ENCODE results near the gene LAMA3.
A peak's percentile ranks its signal among the peaks of the same experiment; 100 is the strongest.

LAMA3 gene

GRCh38 chr18:23902396-23902795, 213.1 kb downstream of the LAMA3 start:
- no peak for DNase-seq (ENCODE audit: low read depth)

GRCh38 chr18:23903971-23904370, 214.7 kb downstream of the LAMA3 start:
- no peak for DNase-seq (ENCODE audit: low read depth)

GRCh38 chr18:23906658-23907057, 217.4 kb downstream of the LAMA3 start:
- DNase-seq (ENCODE audit: low read depth) = no peak

GRCh38 chr18:23908827-23909226, 219.6 kb downstream of the LAMA3 start:
- no peak for DNase-seq (ENCODE audit: low read depth)

GRCh38 chr18:23910032-23910431, 220.8 kb downstream of the LAMA3 start:
- no peak for DNase-seq (ENCODE audit: low read depth)

- peak; percentile 43 for DNase-seq (ENCODE audit: low read depth)
These were observed 223.1 kb downstream of the LAMA3 start for GRCh38 chr18:23912356-23912755.

GRCh38 chr18:23916338-23916737, 227.1 kb downstream of the LAMA3 start:
- no peak for DNase-seq (ENCODE audit: low read depth)

GRCh38 chr18:23918395-23919032, 229.3 kb downstream of the LAMA3 start:
- DNase-seq (ENCODE audit: low read depth) = no peak

- DNase-seq (ENCODE audit: low read depth) = no peak
These were observed 230.8 kb downstream of the LAMA3 start for GRCh38 chr18:23920054-23920453.

GRCh38 chr18:23921716-23922285, 232.5 kb downstream of the LAMA3 start:
- DNase-seq (ENCODE audit: low read depth) = no peak

GRCh38 chr18:23922939-23923338, 233.7 kb downstream of the LAMA3 start:
- DNase-seq (ENCODE audit: low read depth) = no peak

GRCh38 chr18:23924813-23925212, 235.6 kb downstream of the LAMA3 start:
- DNase-seq (ENCODE audit: low read depth) = peak; percentile 57

GRCh38 chr18:23926571-23926970, 237.3 kb downstream of the LAMA3 start:
- no peak for DNase-seq (ENCODE audit: low read depth)

- DNase-seq (ENCODE audit: low read depth) = no peak
These were observed 238.8 kb downstream of the LAMA3 start for GRCh38 chr18:23927821-23928746.

GRCh38 chr18:23929362-23929930, 240.2 kb downstream of the LAMA3 start:
- DNase-seq (ENCODE audit: low read depth) = no peak

GRCh38 chr18:23930002-23930401, 240.7 kb downstream of the LAMA3 start:
- no peak for DNase-seq (ENCODE audit: low read depth)

- DNase-seq (ENCODE audit: low read depth) = no peak
These were observed 243.3 kb downstream of the LAMA3 start for GRCh38 chr18:23932385-23933067.

- DNase-seq (ENCODE audit: low read depth) = no peak
These were observed 244.2 kb downstream of the LAMA3 start for GRCh38 chr18:23933407-23933806.

GRCh38 chr18:23934252-23934651, 245.0 kb downstream of the LAMA3 start:
- no peak for DNase-seq (ENCODE audit: low read depth)

GRCh38 chr18:23934863-23935262, 245.6 kb downstream of the LAMA3 start:
- no peak for DNase-seq (ENCODE audit: low read depth)

- DNase-seq (ENCODE audit: low read depth) = no peak
These were observed 246.6 kb downstream of the LAMA3 start for GRCh38 chr18:23935804-23936203.

GRCh38 chr18:23936381-23936958, 247.2 kb downstream of the LAMA3 start:
- no peak for DNase-seq (ENCODE audit: low read depth)
